Astrocyte of the hippocampus (primary cell): ENCODE results near the gene CFAP74.

Experiments
- DNase-seq: peaks from one replicate; pipeline ENCODE4 v3.0.0; 2011; ENCODE audit warnings: low read depth, low spot score

CFAP74 gene

DNA sequence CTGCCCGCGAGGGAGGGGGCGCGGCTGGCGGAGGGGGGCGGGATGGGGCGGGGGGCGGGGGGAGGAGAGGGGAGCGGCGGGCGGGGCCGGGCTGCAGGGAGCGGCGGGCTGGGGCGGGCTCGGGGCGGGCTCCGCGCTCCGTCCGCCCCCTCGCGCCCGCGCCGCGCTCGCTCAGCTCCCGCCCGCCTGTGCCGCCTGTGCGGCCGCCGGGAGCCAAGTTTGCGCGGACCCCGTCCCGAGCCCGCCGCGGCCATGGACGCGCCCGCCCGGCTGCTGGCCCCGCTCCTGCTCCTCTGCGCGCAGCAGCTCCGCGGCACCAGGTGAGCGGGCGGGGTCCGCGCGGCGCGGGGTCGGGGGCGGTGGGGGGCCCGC lies 15.6 kb upstream of the CFAP74 start, which contains the start of gene GABRD:
GABRD (plus strand) TSS at position 174 of the 372 bp plus-strand sequence; CDS start at position 253, 79 bp downstream.
- peak; percentile 44 for DNase-seq

DNA sequence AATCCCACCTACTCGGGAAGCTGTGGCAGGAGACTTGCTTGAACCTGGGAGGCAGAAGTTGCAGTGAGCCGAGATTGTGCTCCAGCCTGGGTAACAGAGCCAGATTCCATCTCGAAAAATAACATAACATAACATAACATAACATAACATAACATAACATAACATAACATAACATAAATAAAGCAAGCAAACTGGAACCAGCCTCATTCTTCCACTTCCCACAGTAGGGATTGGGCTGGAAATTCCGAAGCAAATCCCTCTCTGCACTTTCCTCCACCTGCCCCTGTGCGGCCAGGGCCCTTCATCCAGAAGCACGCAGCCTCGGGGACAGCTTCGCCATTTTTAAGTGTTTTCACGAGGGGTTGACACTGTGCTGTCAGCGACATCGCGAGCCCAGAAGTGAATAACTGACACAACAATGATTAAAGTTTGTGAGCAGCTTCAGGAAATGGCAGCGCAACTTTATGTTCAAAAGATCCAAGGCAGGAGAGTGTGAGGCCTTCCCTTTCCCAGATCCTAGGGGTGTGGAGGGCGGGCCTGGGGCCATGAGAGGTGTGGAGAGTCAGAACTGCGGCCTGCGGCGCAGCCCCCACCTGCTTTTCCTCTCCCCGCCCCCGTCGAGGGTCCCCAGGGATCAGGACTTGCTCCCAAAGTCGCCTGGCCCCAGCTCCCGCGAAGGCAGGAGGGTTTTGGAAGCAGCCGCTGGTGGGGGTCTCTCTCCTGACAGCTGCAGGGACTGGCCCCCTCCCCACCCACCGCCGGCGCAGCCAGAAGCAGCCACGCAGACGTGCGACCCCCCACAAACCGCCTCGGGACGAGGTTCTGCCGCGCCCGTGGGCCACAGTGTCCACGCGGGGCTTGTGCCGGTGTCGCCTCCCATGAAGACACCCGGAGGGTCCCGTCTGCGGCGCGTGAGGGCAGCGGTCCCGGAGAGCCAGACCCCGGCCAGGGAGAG lies 14.9 kb upstream of the CFAP74 start:
- DNase-seq, result no peak

DNA sequence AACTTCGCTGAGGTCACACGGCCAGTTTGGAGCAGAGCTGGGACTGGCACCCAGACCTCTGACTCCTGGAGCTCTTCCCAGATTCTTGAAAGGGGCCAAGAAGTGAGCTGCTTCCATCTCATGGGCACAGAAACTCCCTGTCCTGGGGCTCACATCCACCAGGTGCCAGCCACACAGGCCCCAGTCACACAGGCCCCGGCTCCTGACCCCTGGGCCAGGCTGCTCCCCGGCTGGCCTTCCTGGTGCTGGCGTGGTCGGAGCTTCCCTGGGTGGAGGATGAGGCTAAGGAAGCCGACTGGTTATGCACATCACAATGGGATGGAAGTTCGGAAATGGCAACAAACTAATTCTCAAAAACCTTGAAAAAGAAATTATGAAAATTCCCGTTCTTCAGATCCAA lies 12.5 kb upstream of the CFAP74 start:
- no peak for DNase-seq

DNA sequence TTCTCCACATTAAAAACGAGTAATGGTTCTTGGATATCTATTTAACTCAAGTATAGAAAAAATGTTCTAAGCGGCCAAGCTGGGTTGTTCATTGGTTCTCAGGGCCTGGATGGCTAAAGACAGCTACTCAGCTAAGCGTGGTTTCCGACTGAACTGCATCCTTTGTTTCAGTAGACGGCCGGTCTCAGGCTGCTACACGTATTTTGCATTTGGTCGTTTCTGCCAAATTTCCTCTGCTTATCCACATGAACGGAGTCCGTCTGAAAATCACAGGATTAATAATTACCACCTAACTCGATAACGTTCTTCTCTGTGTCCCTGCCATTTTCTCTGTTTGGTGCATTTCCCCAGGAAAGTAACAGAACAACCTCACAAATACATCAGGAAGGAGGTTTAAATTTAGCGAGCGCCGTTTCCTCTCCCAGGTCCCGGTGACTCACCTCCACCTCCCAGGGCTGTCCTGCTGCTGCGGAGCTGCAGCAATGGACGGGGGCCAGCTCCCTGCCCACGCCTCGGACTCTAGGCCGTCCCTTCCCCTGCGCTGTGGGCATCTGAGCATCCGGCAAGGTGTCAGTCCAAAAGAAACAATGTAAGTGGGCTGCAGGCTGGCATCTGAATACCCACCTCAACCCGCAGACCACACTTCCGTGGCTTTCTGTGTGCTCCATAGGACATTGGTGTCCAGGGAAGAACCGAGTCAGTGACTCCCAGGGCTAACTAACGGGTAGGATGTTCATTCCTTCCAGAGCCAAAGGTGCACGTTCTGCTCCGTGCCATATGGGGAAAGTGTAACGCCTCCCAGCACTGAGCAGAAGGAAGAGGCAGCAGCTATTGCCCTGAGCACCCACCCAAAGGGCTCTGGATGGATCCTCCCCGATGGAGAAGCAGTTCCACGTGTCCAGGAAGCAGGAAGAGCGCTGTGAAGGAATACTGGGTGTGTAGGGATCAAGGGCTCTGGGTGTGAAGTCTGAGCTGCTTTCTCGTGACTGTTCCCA lies 11.5 kb upstream of the CFAP74 start:
- DNase-seq, result peak; percentile 75

DNA sequence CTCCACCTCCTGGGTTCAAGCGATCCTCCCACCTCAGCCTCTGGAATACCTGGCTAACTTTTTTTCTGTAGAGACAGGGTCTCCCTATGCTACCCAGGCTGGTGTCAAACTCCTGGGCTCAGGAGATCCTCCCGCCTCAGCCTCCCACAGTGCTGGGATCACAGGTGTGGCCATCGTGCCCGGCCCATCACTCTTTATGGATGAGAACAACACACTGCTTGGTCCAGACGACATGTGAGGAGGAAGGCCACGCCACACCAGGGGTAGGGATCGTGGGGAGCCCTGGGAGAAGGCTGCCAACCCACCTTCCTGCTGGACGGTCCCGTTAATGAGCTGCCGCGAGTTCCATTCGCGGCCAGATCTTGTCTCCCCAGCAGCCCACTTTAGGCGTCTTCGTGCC lies 10.6 kb upstream of the CFAP74 start:
- DNase-seq, result no peak

DNA sequence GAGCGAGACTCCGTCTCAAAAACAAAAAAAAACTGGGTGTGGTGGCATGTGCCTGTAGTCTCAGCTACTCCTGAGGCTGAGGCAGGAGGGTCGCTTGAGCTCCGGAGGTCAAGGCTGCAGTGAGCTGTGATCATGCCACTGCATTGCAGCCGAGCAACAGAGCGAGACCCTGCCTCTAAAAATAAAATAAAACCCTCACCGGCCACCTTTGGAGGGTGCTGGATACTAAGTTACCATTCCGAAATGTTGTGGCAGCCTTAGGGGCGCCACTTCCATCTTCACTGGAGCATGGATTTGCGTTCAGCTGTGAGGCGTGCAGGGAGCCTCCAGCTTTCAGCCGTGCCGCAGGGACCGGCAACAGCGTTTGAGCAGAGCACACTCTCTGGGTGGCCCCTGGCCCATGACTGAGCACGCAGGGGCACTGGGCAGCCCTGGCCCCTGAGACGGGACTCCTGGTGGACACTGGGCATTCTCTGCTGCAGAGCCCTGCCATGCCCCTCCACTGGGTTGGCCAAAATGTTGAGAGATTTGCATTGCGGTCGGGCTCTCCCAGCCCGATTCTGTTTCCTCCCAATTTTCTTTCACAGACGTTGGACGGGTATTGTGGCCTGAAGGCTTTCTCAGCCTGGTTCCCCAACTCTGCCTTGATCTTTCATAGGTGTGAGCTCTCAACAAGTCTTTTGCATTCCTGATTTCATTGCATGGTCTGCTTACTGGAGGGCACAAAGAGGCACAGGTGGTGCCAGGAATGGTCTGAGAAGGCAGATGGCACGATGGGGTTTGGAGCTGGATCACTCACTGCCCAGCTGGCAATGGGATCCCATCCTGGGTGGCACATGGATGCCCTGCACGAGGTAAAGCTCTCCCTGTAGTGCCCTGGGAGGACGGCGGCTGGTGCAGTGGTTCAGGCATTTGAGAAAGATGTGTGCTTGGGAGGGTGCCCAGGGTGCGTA lies 5.8 kb upstream of the CFAP74 start:
- no peak for DNase-seq

DNA sequence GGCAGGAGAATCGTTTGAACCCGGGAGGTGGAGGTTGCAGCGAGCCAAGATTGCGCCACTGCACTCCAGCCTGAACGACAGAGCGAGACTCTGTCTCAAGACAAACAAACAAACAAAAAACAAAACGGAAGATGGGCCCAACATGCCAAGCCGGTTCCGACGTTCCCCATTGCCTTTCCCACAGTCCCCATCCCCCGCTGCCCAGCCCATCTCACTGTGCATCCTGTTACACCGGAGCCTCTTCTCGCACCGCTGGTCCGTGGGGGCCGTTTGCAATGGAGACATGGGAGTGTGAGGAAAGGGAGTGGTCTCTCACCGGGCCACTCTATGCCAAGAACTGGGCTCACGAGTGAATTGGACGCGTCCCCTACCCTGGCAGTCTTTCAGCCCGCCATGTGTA lies 1.3 kb upstream of the CFAP74 start:
- no peak for DNase-seq

DNA sequence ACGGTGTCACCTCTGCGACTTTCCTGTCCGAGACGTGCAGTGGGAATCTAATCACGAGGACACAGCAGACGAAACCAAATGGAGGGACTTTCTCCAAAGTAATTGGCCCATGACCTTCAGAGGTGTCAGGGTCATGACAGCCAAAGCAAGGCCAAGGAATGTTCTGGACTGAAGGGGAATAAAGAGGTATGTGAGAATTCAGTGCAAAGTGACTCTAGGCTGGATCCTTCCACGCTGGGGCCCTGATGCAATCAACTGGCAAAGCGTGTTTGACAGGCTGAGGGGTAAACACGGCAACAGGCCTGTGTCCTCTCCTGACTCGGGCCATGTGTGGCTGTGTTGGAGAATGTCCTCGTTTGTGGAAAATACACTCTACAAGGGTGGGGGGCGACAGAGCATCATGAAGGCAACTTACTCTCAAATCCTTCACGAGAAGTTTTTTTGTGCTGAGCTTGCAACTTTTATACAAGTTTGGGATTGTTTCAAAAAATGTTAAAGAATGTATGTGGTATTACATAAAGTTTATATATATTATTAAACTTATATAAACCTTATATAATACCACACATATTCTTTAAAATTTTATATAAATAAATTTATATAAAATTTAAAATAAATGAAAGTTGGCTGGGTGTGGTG lies 1.7 kb downstream of the CFAP74 start:
- no peak for DNase-seq

DNA sequence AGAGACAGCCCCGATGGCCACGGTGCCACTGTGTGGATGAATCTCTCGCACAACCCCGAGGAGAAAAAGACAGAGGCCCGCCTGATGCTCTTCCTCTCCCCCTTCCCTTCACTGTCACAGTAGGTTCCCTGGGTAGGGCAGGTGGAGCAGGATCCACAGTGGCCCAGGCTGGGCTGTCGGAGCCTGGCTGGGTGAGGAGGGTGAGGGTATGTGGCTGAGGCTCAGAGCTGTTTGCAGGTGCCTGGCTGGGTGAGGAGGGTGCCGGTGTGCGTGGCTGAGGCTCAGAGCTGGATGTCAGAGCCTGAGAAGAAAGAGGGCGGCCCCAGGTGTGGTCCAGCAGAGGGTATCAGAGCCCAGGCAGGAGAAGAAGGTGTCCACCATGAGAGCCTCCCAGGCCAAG lies 2.7 kb downstream of the CFAP74 start:
- no peak for DNase-seq

DNA sequence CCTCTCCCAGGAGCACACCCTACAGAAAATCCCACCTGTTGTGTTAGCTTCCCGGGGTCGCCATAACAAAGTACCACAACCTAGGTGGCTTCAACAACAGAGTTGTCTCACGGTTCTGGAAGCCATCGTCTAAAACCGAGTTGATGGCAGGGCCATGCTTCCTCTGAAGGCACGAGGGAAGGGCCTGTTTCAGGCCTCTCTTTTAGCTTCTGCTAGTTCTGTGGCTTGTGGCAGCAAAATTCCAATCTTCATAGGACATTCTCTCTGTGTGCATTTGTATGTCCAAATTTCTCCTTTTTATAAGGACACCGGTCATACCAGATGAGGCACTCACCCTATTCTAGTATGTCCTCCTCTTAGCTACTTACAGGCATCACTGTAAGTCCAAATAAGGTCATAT lies 3.2 kb downstream of the CFAP74 start:
- DNase-seq, result no peak

DNA sequence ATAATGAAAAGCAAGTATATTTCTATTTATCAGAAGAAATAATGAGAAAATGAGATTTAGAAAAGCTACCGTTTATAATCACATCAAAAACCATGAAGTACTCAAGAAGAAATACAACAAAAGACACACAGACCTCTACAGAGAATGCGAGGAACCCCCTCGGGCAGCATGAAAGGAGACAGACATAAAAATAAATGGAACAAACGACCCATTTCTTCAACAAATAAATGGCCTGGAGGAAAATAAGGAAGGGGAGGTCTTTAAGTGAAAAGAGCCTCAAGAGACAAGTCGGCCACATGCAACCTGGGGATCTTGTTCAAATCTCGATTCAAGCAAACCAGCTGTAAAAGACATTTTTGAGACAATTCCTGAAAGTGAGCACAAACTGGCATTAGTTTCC lies 6.0 kb downstream of the CFAP74 start:
- DNase-seq, result no peak

DNA sequence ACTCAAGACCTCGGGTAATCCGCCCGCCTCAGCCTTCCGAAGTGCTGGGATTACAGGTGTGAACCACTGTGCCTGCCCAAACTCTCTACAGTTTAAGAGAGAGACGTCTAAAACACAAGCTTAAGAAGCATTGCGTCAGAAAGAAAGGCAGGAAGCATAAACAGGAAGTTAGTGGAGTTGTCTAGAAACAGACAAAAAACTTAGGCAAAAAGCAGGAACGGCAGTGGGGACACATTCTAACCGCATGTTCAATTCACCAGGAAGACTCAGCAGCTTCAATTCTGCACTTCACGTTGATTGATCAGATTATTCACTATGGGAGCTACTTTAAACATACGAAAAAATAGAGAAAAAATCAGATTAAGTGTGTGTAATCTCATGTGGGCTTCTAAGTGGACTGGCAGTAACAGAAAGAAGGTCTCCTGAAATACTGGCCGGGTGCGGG lies 7.4 kb downstream of the CFAP74 start:
- no peak for DNase-seq

DNA sequence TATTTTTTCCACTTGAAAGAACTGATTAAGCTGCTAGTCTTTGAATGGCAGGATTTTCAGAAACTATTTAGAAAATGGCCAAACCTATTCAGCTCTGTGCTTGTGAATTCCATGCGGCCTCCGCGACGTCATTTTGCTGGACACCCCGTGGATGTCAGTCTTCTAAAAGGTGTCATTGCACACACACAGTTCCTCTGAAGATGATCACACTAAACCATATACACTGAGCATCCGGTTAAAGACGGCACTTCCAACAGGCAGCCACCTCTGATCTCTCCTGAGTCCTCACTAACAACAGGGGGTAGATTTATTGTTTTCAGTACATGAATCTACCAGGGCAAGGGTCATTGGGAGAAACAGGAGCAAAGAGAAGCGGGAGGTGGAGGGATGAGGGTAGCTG lies 9.1 kb downstream of the CFAP74 start:
- DNase-seq, result peak; percentile 18

DNA sequence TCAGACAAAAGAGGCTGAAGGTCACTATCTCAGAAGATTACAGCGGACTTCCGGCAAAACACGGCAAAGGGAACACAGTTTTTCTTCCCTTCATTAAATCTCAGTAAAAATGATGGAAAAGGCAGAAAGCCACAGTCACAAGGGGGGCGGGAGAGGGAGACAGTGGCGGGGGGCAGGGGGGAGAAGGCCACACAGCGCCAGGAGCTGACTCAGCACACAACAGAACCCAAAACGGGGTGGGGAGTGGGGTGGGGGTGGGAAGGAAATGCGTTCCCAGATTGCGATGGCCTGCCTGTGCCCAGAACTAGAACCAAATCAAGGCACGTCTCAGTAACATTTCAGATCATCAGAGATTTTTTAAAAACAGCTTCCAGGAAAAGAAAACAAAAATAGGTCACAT lies 13.4 kb downstream of the CFAP74 start:
- no peak for DNase-seq

DNA sequence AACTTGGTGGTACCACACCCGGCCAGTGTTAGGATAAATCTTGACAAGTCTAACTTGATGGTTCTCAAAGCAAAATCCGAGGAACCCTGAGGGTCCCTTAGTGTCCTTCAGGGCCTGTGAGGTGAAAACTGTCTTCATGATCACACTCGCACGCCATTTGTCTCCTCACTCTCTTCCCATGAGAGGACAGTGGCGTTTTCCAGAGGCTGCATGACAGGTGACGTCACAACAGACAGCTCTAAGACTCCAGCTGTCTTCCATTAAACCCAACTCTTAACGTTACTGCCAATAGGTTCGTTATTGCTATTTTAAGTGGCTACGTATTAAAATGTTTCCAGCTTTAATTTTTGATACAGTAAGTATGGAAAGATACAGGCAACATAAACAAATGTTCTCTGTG lies 13.8 kb downstream of the CFAP74 start:
- no peak for DNase-seq

DNA sequence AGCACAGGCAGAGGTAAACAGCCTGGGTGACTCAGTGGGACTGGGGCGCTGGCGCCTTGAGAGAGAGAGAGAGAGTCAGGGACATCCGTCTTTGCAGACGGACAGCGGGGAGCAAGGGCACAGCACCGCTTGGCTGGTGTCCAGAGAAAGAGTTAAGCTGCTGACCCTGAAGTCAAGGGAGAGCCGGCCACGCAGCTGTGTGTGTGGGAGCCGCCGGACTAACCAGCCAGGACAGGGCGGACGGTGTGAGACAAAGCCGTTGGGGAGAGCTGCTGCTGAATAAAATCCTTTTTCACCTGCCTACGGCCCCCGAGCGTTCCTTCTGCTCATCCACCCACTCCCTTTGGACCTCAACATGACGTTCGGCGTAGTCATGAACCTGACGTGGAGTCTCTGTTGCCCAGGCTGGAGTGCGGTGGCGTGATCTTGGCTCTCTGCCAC lies 14.5 kb downstream of the CFAP74 start:
- DNase-seq, result no peak

DNA sequence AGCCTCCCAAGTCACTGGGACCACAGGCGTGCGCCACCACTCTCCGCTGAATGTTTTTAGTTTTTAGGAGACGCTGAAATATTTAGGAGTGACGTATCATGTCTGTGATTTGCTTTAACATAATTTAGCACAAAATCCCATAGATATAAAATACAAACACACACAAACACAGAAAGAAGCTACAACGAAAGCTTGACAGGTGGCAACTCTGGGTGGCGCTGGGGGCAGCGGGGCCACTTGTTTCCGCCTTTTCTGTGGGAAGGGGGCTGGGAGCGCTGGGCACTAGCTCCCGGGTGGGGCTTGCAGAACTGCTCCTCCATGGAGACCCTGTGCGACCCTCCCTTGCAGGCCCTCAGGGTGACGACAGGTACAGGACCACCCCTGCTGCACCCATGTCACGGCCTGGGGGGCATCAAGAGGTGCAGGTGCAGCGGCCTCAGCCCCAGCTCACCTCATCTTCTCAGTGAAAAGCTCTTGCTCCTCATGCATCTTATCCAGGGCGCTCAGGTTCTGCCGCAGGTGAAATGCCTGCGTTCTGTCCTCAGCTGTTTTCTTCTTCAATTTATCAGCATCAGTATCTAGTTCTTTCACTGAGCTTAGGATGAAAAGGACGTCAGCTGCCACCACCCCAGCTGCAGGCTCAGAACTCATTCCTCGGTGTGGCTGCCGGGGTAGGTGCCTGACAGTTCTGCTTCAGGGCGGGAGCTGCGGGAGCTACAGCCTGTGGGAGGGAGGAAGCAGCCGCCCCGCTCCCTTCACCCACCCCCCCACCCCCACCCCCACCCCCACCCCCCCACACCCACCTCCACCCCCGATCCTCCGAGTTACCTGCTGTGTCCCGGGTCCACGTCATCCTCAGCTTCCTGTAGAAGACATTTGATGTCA lies 15.3 kb downstream of the CFAP74 start:
- no peak for DNase-seq

DNA sequence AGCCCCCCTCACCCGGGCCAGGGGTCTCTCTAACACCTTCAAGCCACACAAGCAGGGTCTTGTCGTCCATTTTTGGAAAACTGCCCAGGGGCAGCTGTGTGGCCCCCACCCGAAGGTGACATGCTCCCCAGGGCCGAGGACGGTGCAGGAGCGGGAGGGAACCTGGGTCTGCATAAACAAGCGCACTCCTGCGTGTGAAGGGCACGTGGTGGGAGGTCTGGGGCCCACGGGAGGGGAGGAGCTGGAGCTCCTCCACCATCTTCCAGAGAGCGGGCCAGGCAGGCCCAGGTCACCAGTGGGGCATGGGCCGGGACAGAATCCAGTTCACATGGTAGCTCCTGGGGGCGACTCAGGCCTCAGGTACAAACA lies 16.5 kb downstream of the CFAP74 start:
- DNase-seq, result no peak

DNA sequence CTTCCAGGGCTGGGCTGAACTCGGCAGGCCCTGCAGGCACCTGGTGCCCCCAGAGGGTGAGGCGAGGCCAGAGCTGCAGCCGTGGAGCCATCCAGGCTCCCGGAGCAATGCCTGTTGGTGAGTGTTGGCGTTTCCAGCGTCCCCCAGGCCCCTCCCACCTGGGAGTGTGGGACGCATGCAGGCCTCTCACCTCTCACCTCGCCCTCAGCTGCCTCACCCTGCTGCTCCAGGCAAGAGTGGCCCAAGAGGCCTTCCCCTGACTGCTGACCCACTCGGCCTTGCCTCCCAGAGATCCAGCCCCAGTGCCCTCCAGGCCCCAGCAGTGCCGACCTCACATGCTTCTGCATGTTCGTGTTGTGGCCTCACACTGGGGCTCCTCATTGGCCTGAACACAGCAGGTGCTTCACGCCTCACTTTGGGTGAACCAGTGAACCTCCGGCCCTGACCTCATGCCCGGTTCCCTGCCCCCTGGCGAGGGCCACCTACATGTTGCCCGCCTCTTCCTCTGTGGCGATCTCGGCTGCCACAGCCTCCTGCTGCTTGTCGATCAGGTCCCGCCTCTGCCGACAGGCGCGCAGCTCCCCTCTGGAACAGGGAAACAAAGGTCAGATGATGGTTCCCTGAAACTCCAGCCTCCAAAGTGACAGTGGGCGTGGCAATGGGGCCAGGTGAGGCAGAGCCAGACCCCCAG lies 17.0 kb downstream of the CFAP74 start:
- no peak for DNase-seq
